Esophagus squamous epithelium (tissue), 4 donors: ENCODE results near the gene CBFA2T2.

Experiments
- CTCF ChIP-seq, 6 experiments: fragments of 450-650 bp in 4 of 6; fragments of 200-600 bp in 2 of 6; sonication (generic) in 2 of 6; IDR thresholded peaks; one replicate each; pipeline ENCODE4 v1.5.1; 2016 to 2019; ENCODE audit warnings: antibody characterized with exemption in 6 of 6, mild to moderate bottlenecking in 4 of 6, moderate library complexity in 4 of 6
- POLR2A ChIP-seq, 4 donors: fragments of 450-650 bp; IDR thresholded peaks; one replicate each; pipeline ENCODE4 v1.6.1; 2017; ENCODE audit warnings: antibody characterized with exemption in 4 of 4, mild to moderate bottlenecking in 4 of 4, moderate library complexity in 3 of 4

- TF ChIP-seq POLR2A (IDR thresholded peaks at IDR 0.05) (no peak), CTCF (IDR thresholded peaks at IDR 0.05) (no peak)
Measured at GRCh38 chr20:33656010-33656782, 166.3 kb downstream of the CBFA2T2 start.
